Measurements from ENCODE around the gene SELENOW.

GRCh38 chr19:47750752-47751151, 27.8 kb upstream of the SELENOW start:
- TF ChIP-seq CTCF (IDR thresholded peaks at IDR 0.05), result no peak
- no peak for TF ChIP-seq POLR2A (IDR thresholded peaks at IDR 0.05)
